Activated CD8-positive, alpha-beta memory T cell treated with anti-CD3 and anti-CD28 coated beads, Interleukin-2, amount 50 U/mL, for 24 hours (primary cell): ENCODE measurements around the gene NUDT22.

ENCODE experiments used
- DNase-seq: peaks from one replicate; pipeline ENCODE4 v3.0.0-alpha.2; 2020; ENCODE audit errors: extremely low read depth

NUDT22 gene, protein sequence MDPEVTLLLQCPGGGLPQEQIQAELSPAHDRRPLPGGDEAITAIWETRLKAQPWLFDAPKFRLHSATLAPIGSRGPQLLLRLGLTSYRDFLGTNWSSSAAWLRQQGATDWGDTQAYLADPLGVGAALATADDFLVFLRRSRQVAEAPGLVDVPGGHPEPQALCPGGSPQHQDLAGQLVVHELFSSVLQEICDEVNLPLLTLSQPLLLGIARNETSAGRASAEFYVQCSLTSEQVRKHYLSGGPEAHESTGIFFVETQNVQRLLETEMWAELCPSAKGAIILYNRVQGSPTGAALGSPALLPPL

DNA sequence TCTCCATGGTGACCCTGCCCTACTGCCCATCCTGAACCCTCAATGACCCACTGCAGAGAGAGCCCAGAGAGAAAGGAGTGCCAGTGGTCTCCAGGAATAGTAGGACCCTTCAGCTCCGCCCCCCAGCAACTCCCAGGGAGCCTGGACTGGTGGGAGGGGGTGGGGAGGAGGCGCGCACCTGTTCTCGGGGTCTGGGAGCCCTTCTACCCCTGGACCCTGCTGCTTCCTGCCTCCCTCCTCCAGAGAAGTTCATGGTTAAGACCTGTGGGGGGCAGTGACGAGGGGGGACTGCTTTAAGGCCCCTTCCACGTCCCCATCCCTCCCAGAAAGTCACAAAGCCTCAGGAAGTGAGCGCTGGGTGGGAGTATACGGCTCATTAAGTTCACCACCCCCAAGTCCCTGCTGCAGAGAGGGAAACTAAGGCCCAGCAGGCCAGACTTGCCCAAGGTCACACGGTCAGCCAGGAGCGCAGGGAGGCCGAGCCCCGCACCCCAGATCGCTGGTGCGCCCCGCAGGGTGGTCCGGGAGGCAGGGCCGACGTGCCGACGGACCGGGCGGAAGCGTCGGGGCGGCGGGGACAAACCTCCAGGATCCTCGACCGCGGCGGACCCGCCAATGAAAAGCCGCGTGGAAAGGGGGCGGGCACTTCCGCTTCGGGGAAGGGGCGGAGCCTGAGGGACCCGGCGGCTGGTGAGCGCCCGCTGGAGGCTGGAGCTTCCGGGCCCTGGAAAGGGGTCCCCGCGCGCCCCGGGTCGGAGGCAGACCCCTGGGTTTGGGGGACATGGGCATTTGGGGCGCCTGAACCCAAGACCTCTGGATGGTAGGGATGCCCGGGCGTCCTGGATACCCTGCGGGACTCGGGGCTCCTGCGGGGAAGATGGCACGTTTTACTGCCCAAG lies at the start of gene NUDT22, which contains the start of gene TRPT1:
NUDT22 (plus strand) TSS at position 667 of the 899 bp plus-strand sequence. CDS start 379 bp downstream, outside the sequence.
TRPT1 (minus strand) TSS at position 579 of the 899 bp plus-strand sequence; CDS start at position 253, 326 bp downstream.
- DNase-seq: peak; percentile 80

GRCh38 chr11:64176751-64177150 lies 49.3 kb upstream of the NUDT22 start:
- DNase-seq: no peak

- DNase-seq: no peak
These were observed 47.9 kb upstream of the NUDT22 start for GRCh38 chr11:64178203-64178602.

DNA sequence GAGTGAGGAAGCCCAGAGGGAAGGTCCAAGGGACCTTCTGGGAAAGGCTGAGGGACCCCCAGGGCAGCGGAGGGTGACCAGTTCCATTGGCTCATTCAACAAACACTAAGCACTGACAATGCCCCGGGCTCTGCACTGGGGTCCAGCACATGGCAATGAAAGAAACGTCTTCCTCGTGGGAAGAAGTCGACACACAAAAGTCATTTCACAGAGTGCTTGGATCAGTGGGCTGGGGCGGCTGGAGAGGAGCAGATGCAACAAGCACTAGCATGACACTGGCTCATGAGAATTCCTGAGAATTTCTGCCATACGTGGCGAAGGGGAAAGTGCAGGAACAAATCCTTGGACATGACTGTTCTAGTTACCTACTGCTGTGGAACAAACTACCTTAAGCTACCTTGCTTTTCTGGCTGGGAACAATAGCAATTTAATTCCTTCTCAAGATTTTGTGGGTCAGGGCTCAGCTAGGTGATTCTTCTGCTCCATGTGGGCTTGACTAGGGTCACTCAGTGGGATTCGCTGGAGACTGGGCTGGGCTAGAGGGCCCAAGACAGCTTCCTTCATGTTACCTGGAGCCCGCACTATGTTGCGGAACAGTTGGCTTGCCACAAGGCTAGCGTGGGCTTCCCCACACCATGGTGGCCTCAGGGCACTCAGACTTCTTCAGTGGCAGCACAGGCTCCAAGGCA lies 47.0 kb upstream of the NUDT22 start:
- no peak for DNase-seq

- DNase-seq: no peak
These were observed 45.2 kb upstream of the NUDT22 start for GRCh38 chr11:64180891-64181290.

DNA sequence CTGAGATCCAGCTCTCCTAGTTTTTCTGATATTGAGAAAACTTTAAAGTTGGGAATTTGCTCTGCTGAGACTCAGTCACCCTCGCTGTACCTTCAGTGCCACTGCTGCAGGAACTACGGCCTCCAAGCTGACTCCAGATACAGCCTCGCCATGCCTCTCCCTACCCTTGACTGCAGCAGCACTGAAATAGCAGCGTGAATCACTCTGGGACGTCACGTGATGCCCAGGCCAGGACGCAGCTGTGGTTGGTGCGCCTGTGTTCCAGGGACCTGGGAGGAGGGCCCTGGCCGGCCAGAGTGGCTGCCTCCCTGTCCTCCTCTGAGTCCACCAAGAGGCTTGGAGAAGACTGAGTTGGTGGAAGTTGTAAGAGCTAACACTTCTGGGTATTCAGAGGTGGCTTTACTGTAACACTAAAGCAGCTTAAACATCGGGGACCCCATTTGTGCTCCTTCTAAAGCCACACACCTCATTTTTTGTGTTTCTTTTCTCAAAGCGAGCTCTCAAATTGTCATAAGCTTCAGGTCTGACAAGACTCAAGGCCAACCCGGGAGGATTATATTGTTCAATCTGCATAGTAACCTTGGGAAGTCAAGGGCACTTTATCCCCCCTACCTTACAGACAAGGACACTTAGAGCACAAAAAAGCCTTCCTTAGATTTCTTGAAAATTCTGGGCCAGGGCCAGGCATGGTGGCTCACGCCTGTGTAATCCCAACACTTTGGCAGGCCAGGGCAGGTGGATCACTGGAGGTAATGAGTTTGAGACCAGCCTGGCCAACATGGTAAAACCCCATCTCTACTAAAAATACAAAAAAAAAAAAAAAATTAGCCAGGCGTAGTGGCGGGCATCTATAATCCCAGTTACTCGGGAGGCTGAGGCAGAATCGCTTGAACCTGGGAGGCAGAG lies 44.3 kb upstream of the NUDT22 start:
- DNase-seq: no peak

GRCh38 chr11:64183890-64184289 lies 42.2 kb upstream of the NUDT22 start:
- DNase-seq: no peak

GRCh38 chr11:64185175-64185692 lies 40.8 kb upstream of the NUDT22 start:
- DNase-seq: no peak

DNA sequence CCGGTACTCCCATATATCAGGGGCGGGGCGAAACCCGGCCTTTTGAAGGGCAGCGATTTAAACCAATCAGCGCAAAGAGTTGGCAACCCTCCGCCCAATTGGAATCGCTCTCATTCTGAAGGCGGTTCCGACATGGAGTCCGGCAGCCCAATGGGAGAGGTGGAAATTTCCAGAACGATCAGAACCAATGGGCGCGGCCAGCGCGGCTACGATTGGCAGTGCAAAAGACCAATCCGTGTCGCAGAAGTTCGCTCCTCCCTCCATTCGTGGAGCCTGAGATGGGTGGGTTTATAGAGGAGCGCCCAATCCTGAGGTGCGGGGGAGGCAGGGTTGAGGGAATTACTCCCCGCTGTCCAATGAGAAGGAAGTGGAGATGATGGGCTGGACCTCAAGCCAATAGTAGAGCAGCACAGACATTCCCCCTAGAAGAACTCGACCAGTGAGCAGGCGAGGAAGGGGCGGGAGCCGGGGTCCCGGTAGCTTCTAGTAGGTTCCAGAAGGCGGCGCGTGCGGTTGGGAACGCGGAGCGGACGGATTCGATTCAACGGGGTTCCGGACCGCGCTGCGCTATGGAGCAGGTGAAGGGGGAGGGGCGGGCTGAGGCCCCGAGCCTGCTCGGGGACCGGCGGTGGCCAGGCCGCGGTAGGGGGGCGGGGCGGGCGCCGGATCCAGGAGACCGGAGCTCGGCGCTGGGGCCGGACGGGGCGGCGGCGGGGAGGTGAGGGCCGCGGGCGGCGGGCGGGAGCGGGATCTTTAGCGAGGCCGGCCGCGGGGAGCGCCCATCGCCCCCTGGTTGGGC lies 40.2 kb upstream of the NUDT22 start, which contains the start of gene STIP1:
STIP1 (plus strand) TSS at position 479 of the 799 bp plus-strand sequence; CDS start at position 570, 91 bp downstream.
- peak; percentile 97 for DNase-seq

DNA sequence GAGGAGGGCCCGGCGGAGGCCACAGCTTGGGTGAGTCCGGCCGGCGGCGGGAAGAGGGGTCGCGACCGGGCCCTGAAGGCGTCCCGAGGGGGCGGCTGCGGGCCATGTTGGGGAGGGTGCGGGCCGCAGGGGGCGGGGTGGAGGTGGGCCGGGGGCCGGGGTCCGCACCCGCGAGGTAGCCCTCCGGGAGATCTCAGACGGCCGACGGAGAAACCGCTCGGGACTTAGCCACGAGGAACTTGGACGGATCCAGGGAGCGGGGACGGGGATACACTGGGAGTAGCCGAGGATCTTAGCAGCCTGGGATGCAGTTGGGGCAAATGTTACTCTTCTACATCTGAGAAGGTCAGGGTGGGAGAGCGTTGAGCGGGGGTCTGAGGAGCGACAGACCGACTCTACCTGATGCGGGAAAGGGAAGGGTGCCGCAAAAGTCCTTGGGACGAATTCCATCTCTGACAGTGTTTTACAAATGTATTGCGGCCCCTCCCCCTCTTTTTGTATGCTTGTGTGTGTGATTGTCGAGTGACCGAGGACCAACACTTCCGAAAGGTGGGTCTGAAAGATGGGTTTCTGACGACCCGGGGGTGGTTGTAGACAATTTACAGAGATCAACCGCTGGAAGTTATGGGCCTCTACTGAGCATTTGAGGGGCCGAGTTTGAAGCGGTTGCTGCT lies 39.4 kb upstream of the NUDT22 start:
- DNase-seq: no peak

GRCh38 chr11:64192434-64192833 lies 33.6 kb upstream of the NUDT22 start:
- no peak for DNase-seq

DNA sequence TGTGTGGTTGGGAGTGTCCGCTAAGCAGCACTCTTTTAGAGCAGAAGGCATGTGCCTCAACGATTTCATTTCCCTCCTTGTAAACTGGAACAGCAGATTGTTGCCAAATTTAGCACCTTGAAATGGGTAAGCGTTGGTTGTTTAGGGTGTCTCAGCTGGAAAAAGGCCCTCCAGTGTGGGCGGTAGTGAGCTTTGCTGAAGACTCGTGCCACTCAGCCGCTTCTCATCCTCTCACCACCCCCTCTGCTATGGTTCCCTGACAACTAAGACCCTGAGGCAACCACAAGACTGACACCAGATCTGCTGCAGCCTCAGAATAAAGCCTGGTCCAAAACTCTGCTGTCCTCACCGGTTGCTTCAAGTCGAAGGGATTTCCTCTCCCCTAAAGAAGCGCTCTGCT lies 29.4 kb upstream of the NUDT22 start:
- DNase-seq: no peak

DNA sequence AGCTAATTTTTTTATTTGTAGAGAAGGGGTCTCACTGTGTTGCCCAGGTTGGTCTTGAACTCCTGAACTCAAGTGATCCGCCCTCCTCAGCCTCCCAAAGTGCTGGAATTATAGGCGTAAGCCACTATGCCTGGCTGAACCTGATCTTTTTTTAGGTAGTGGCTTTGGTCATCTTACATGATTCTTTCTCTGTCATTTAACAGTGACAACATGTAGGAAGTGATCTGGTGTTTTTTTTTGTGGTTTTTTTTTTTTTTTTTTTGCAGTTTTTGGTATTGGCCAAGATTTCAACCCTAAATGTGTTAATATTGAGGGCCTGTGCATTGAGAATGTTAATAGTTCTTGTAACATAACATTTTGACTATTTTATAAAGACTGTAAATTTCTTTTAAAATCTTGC lies 27.6 kb upstream of the NUDT22 start:
- no peak for DNase-seq

- DNase-seq: no peak
These were observed 24.5 kb upstream of the NUDT22 start for GRCh38 chr11:64201543-64201942.

DNA sequence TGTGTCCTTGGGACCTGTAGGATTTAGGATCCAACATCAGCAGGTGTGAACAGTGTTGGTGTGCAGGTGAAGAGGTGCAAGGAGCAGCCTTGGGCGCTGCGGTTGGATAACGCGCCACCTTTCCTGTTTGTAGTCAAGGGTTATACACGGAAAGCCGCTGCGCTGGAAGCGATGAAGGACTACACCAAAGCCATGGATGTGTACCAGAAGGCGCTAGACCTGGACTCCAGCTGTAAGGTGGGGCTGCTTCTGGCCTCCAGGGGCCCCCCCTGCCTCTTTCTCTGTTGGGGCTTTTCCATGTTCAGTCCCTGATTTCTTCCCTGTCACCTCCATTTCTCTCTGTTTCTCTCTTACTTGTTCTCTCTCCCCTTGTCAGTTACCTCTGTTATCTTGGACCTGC lies 23.1 kb upstream of the NUDT22 start:
- no peak for DNase-seq

- DNase-seq: no peak
These were observed 22.5 kb upstream of the NUDT22 start for GRCh38 chr11:64203421-64204079.

DNA sequence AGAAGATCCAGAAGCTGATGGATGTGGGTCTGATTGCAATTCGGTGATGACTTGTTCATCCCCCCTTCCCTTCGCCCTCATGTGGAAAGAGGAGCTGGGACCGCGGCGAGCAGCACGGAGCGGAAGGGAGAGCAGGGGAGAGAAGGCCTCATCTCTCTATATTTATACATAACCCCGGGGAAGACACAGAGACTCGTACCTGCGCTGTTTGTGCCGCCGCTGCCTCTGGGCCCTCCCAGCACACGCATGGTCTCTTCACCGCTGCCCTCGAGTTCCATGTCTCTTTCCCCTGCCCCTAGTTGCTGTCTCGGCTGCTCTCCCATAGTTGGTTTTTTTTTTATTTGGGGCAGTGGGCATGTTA lies 22.0 kb upstream of the NUDT22 start:
- DNase-seq: no peak

DNA sequence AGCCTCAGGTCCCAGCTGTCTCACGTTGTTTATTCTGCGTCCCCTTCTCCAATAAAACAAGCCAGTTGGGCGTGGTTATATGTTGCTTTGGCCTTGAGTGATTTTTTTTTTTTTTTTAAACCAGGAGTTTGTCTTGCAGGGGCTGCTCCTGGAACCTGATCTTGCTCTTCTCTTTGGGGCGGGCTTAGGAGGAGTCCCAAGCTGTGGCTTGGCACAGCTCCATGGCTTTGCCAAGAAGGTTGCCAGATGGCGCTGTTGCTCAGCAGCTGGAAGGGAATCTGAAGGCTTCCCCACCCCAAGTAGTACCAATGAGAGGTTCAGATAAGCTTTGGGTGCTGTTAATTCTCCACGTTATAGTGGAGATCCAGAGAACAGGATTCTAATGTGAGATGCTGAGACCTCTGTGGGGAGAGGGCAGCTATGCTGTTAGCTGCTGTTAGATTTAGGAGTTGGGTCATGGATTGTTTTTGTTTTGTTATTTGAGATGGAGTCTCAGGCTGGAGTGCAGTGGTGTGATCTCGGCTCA lies 21.5 kb upstream of the NUDT22 start:
- DNase-seq: no peak
